Left ventricle myocardium inferior (tissue), 1 donor: ENCODE measurements around the gene RSPH9. TPM values are rescaled to one million over a fixed set of nuclear protein-coding genes. Genes with fewer than 3 reads are reported as not detected.

Source experiments
- DNase-seq: peaks from one replicate; pipeline ENCODE4 v3.0.0-alpha.2; 2020
- H3K27ac ChIP-seq: fragments of 200-600 bp; replicated peaks from 2 replicates; pipeline ENCODE4 v1.8.0; 2021
- H3K27me3 ChIP-seq: fragments of 200-600 bp; 2 replicates; pipeline ENCODE4 v1.8.0; 2021; ENCODE audit warnings: low read depth
- H3K36me3 ChIP-seq: fragments of 200-600 bp; 2 replicates; pipeline ENCODE4 v1.8.0; 2021
- H3K4me1 ChIP-seq: fragments of 200-600 bp; 2 replicates; pipeline ENCODE4 v1.8.0; 2021
- H3K4me3 ChIP-seq: fragments of 200-600 bp; 2 replicates; pipeline ENCODE4 v1.8.0; 2021; ENCODE audit warnings: mild to moderate bottlenecking, moderate library complexity
- H3K9me3 ChIP-seq: fragments of 200-600 bp; replicated peaks from 2 replicates; pipeline ENCODE4 v1.8.0; 2021
- CTCF ChIP-seq: fragments of 200-600 bp; IDR thresholded peaks from 2 replicates; pipeline ENCODE4 v1.8.0; 2021; ENCODE audit warnings: antibody characterized with exemption, mild to moderate bottlenecking, borderline replicate concordance
- intact Hi-C: fragments of 100-400 bp; cut with micrococcal nuclease; formaldehyde crosslinking; loops from one replicate; pipeline ENCODE4 v1.11.0; 2022
- total RNA-seq: library from RNA; stranded (reverse); fragmentation: NEBNext Ultra II Directional; extraction: Animal tissue kit (Norgen Biotek cat#: 25700); gene quantifications from one replicate; pipeline ENCODE4 v1.2.1, GENCODE V29; 2021
- donor health status: DM: no; HTN: yes; CAD: no; lungs with severe emphysema.

Gene RSPH9
- total RNA-seq, 1 donor from 2014 or later, result 0.08 TPM

- peaks cover 50% of the 10 kb centered on the region for H3K36me3 ChIP-seq
- no peak for DNase-seq
- H3K27ac ChIP-seq, result peak overlapping the region; percentile 75
- H3K27me3 ChIP-seq, result no peaks in the 10 kb centered on the region
- no peak overlapping the region for H3K4me3 ChIP-seq
- no peak for TF ChIP-seq CTCF
- intact Hi-C loops, result no loop called here
- no peaks in the 10 kb centered on the region for H3K9me3 ChIP-seq
- H3K4me1 ChIP-seq, result peaks cover 72% of the 10 kb centered on the region
Measured at GRCh38 chr6:43680308-43681200, 35.7 kb downstream of the RSPH9 start.

GRCh38 chr6:43681303-43681702 is 36.5 kb downstream of the RSPH9 start:
- Histone ChIP-seq H3K4me3 (no peak overlapping the region), H3K9me3 (no peaks in the 10 kb centered on the region), H3K27ac (peak overlapping the region; percentile 75), H3K27me3 (no peaks in the 10 kb centered on the region), H3K36me3 (peaks cover 43% of the 10 kb centered on the region), H3K4me1 (peaks cover 80% of the 10 kb centered on the region)
- no peak for TF ChIP-seq CTCF
- intact Hi-C loops, result no loop called here
- DNase-seq, result no peak

GRCh38 chr6:43682724-43683429 is 38.0 kb downstream of the RSPH9 start:
- Histone ChIP-seq H3K27ac (peak overlapping the region; percentile 75), H3K4me3 (no peak overlapping the region), H3K9me3 (no peaks in the 10 kb centered on the region), H3K27me3 (no peaks in the 10 kb centered on the region), H3K36me3 (peaks cover 27% of the 10 kb centered on the region), H3K4me1 (peaks cover 80% of the 10 kb centered on the region)
- DNase-seq, result no peak
- TF ChIP-seq CTCF, result no peak
- intact Hi-C loops, result no loop called here

- H3K4me1 ChIP-seq, result peaks cover 88% of the 10 kb centered on the region
- H3K36me3 ChIP-seq, result peaks cover 17% of the 10 kb centered on the region
- no peak overlapping the region for H3K4me3 ChIP-seq
- no peak for TF ChIP-seq CTCF
- no peak for DNase-seq
- intact Hi-C loops, result no loop called here
- no peaks in the 10 kb centered on the region for H3K9me3 ChIP-seq
- H3K27me3 ChIP-seq, result no peaks in the 10 kb centered on the region
- peak overlapping the region; percentile 75 for H3K27ac ChIP-seq
Measured at GRCh38 chr6:43683708-43684455, 39.0 kb downstream of the RSPH9 start.

GRCh38 chr6:43687079-43687436 is 42.2 kb downstream of the RSPH9 start:
- peaks cover 64% of the 10 kb centered on the region for H3K4me1 ChIP-seq
- H3K27me3 ChIP-seq, result no peaks in the 10 kb centered on the region
- H3K9me3 ChIP-seq, result no peaks in the 10 kb centered on the region
- no peak for TF ChIP-seq CTCF
- H3K4me3 ChIP-seq, result peak overlapping the region; percentile 76
- intact Hi-C loops, result no loop called here
- no peak for DNase-seq
- no peaks in the 10 kb centered on the region for H3K36me3 ChIP-seq
- peak overlapping the region; percentile 86 for H3K27ac ChIP-seq
